ENCODE data around the gene USP24. TPM values are rescaled to one million over a fixed set of nuclear protein-coding genes. Genes with fewer than 3 reads are reported as not detected.
A peak's percentile ranks its signal among the peaks of the same experiment; 100 is the strongest.

Gene USP24
- total RNA-seq, 1 donor from 2014 or later, result 58.1 TPM

DNA sequence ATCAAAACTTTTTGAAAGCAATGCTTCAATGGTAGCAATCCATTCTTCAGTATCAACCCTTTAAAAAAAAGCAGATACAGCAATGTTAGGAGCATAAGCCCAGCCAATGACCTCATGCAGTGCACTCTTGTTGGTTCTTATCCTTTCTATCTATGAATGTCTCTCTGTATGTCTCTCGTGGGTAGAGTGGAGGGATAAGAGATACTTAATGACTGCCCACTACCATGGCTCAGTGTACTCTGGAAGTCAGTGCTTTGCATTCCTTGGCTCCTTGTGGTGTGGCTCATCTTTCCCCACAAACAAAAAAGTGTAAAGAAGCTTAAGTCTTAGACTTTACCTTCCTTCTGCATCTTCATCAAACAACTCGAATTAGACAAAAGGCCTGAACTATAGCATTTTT, 125.5 kb downstream of the USP24 start:
- Mint-ChIP-seq H3K36me3 (peaks cover 57% of the 10 kb centered on the region), H3K4me3 (no peak overlapping the region), H3K27ac (no peak overlapping the region), H3K4me1 (no peaks in the 10 kb centered on the region), H3K27me3 (ENCODE audit: low read depth) (no peaks in the 10 kb centered on the region), H3K9me3 (no peaks in the 10 kb centered on the region)
- no peak for DNase-seq (ENCODE audit: low spot score in 2 of 2, unreplicated experiment in 2 of 2)
- TF ChIP-seq, protein P1, sequence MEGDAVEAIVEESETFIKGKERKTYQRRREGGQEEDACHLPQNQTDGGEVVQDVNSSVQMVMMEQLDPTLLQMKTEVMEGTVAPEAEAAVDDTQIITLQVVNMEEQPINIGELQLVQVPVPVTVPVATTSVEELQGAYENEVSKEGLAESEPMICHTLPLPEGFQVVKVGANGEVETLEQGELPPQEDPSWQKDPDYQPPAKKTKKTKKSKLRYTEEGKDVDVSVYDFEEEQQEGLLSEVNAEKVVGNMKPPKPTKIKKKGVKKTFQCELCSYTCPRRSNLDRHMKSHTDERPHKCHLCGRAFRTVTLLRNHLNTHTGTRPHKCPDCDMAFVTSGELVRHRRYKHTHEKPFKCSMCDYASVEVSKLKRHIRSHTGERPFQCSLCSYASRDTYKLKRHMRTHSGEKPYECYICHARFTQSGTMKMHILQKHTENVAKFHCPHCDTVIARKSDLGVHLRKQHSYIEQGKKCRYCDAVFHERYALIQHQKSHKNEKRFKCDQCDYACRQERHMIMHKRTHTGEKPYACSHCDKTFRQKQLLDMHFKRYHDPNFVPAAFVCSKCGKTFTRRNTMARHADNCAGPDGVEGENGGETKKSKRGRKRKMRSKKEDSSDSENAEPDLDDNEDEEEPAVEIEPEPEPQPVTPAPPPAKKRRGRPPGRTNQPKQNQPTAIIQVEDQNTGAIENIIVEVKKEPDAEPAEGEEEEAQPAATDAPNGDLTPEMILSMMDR (IDR thresholded peaks at IDR 0.05; ENCODE audit: unreplicated experiment), result no peak

DNA sequence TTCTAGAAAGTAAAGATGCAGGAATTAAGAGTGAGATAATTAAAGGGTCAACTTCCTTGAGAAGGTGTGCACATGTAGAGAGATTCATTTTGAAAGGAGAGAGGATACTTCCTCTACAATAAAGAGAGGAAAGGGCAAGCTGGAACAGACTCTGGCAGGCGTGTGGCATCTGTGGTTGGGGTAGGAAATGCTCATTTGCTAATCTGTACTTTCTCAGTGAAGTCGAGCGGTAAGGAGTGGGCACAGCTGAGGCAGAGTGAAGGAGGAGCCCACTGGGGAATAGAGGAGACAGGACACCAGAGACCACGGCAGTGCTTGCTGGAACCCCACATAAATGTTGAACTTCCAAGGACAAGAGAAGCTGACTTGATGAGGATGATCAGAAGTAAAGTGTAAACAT, 126.8 kb downstream of the USP24 start:
- no peak for DNase-seq (ENCODE audit: low spot score in 2 of 2, unreplicated experiment in 2 of 2)
- Mint-ChIP-seq H3K9me3 (no peaks in the 10 kb centered on the region), H3K27ac (no peak overlapping the region), H3K36me3 (peaks cover 51% of the 10 kb centered on the region), H3K4me3 (no peak overlapping the region), H3K27me3 (ENCODE audit: low read depth) (no peaks in the 10 kb centered on the region), H3K4me1 (no peaks in the 10 kb centered on the region)
- TF ChIP-seq, protein P1 (IDR thresholded peaks at IDR 0.05; ENCODE audit: unreplicated experiment), result no peak

DNA sequence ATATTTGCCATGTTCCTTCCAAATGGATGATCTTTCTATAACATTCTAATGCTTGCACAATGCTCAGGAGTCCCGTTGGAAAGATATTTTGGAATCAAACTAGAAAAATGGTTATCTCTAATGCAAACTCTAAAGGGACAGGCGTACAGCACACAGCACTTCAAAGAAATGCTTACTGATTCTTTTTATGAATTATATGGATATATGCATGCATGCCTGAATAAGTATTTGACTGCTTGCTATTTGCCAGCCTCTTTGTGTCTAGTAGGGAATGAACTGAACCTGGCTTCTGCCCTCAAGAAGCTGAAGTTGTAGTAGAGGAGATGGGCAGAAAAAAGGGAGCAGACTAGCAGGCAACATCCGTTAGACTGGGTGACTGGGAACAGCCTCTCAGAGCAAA, 127.7 kb downstream of the USP24 start:
- Mint-ChIP-seq H3K4me3 (no peak overlapping the region), H3K27ac (no peak overlapping the region), H3K36me3 (peaks cover 51% of the 10 kb centered on the region), H3K9me3 (no peaks in the 10 kb centered on the region), H3K27me3 (ENCODE audit: low read depth) (no peaks in the 10 kb centered on the region), H3K4me1 (no peaks in the 10 kb centered on the region)
- TF ChIP-seq, protein P1 (IDR thresholded peaks at IDR 0.05; ENCODE audit: unreplicated experiment), result no peak
- DNase-seq (ENCODE audit: low spot score in 2 of 2, unreplicated experiment in 2 of 2), result no peak

DNA sequence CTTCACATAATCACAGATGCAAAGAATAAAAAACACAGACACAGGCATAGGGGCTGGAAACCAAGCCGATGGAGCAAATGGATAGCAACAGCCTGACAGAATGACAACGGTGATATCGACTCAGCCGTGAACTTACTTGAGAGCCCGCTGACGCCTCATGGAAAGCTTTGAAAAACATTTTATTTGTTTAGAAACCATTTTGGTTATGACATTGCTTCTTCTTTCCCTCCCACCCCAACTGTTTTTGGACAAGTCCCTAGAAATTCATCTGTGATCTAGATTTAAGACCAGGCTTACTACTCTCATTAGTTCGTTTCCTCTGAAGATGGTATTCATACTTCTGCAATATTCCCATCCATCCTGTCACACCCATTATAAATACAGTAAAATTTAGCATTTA, 130.9 kb downstream of the USP24 start:
- no peak for DNase-seq (ENCODE audit: low spot score in 2 of 2, unreplicated experiment in 2 of 2)
- TF ChIP-seq, protein P1 (IDR thresholded peaks at IDR 0.05; ENCODE audit: unreplicated experiment), result no peak
- peaks cover 11% of the 10 kb centered on the region for H3K4me1 Mint-ChIP-seq
- no peak overlapping the region for H3K4me3 Mint-ChIP-seq
- no peak overlapping the region for H3K27ac Mint-ChIP-seq
- no peaks in the 10 kb centered on the region for H3K27me3 Mint-ChIP-seq (ENCODE audit: low read depth)
- no peaks in the 10 kb centered on the region for H3K9me3 Mint-ChIP-seq
- H3K36me3 Mint-ChIP-seq, result peaks cover 41% of the 10 kb centered on the region

DNA sequence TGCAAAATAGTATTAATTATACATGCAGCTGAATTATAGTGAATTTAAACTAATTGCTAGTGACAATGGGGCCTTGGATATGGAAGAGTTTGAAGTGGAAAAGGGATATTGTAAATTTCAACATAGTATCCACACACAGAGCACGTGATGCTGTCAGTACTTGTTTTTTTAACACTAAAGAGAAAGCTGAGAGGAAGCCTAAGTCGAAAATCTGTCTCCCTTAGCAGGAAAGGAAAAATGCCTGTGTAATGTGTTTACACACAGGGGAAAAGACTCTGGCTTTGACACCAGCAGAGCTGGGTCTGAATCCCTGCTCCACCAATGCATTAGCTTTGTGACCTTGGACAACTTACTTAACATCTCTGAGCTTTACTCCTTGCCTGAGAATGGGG, 133.3 kb downstream of the USP24 start:
- Mint-ChIP-seq H3K4me3 (no peak overlapping the region), H3K9me3 (no peaks in the 10 kb centered on the region), H3K27ac (peak overlapping the region; percentile 62), H3K4me1 (peaks cover 11% of the 10 kb centered on the region), H3K36me3 (peaks cover 29% of the 10 kb centered on the region), H3K27me3 (ENCODE audit: low read depth) (no peaks in the 10 kb centered on the region)
- DNase-seq (ENCODE audit: low spot score in 2 of 2, unreplicated experiment in 2 of 2), result no peak
- TF ChIP-seq, protein P1 (IDR thresholded peaks at IDR 0.05; ENCODE audit: unreplicated experiment), result no peak

Data from mesothelial cell of epicardium (in vitro differentiated cells).